Astrocyte (in vitro differentiated cells and primary cell): Measurements from ENCODE around the gene CHSY1. TPM values are rescaled to one million over a fixed set of nuclear protein-coding genes. Genes with fewer than 3 reads are reported as not detected.

Experiments
- DNase-seq: peaks from one replicate; pipeline ENCODE4 v3.0.0-alpha.2; 2010; ENCODE audit warnings: low read depth
- FAIRE-seq: peaks from 2 replicates; lab custom pipeline; 2011; peaks lifted over from hg19 to GRCh38; lab: Jason Lieb, UNC
- H2AFZ ChIP-seq: 2 replicates; pipeline ENCODE4 v1.6.0; 2012; ENCODE audit warnings: low read depth, low read length, inconsistent platforms
- H3K27ac ChIP-seq: 2 replicates; pipeline ENCODE4 v1.5.1; 2011; ENCODE audit warnings: low read depth, low read length, inconsistent platforms
- H3K27me3 ChIP-seq: 2 replicates; pipeline ENCODE4 v1.6.0; 2011; ENCODE audit warnings: low read length, inconsistent platforms; ENCODE audit not compliant: insufficient read depth
- H3K36me3 ChIP-seq: 2 replicates; pipeline ENCODE4 v1.5.1; 2011; ENCODE audit warnings: low read length, inconsistent platforms; ENCODE audit not compliant: insufficient read depth
- H3K4me1 ChIP-seq: 2 replicates; pipeline ENCODE4 v1.5.1; 2011; ENCODE audit warnings: low read length, inconsistent platforms; ENCODE audit not compliant: insufficient read depth
- H3K4me2 ChIP-seq: 2 replicates; pipeline ENCODE4 v1.6.0; 2012; ENCODE audit warnings: low read length, inconsistent platforms
- H3K4me3 ChIP-seq: 2 replicates; pipeline ENCODE4 v1.5.1; 2011; ENCODE audit warnings: low read depth, mild to moderate bottlenecking, low read length, inconsistent platforms; ENCODE audit not compliant: insufficient read depth
- H3K79me2 ChIP-seq: 2 replicates; pipeline ENCODE4 v1.6.0; 2012; ENCODE audit warnings: mild to moderate bottlenecking, low read length, inconsistent platforms; ENCODE audit not compliant: insufficient read depth
- H3K9ac ChIP-seq: 2 replicates; pipeline ENCODE4 v1.6.0; 2012; ENCODE audit warnings: mild to moderate bottlenecking, low read length, inconsistent platforms
- H3K9me3 ChIP-seq: 2 replicates; pipeline ENCODE4 v1.5.1; 2012; ENCODE audit warnings: low read depth, mild to moderate bottlenecking, low read length, inconsistent platforms; ENCODE audit not compliant: insufficient read depth
- H4K20me1 ChIP-seq: 2 replicates; pipeline ENCODE4 v1.6.0; 2012; ENCODE audit warnings: low read length, inconsistent platforms; ENCODE audit not compliant: insufficient read depth
- H3K27ac Mint-ChIP-seq: one replicate; pipeline ENCODE4 v1.8.0; 2021; ENCODE audit warnings: mild to moderate bottlenecking, mixed read lengths; ENCODE audit not compliant: unreplicated experiment
- H3K27me3 Mint-ChIP-seq: one replicate; pipeline ENCODE4 v1.8.0; 2021; ENCODE audit warnings: low read depth, mixed read lengths; ENCODE audit not compliant: unreplicated experiment
- H3K36me3 Mint-ChIP-seq: one replicate; pipeline ENCODE4 v1.8.0; 2021; ENCODE audit warnings: low read depth, mixed read lengths; ENCODE audit not compliant: unreplicated experiment
- H3K4me1 Mint-ChIP-seq: one replicate; pipeline ENCODE4 v1.8.0; 2021; ENCODE audit warnings: low read depth, mixed read lengths; ENCODE audit not compliant: unreplicated experiment
- H3K4me3 Mint-ChIP-seq: one replicate; pipeline ENCODE4 v1.8.0; 2021; ENCODE audit warnings: mild to moderate bottlenecking, moderate library complexity, mixed read lengths; ENCODE audit not compliant: unreplicated experiment
- H3K9me3 Mint-ChIP-seq: one replicate; pipeline ENCODE4 v1.8.0; 2021; ENCODE audit warnings: mild to moderate bottlenecking, mixed read lengths; ENCODE audit not compliant: unreplicated experiment
- CTCF ChIP-seq: IDR thresholded peaks from 2 replicates; pipeline ENCODE4 v1.5.1; 2011; ENCODE audit warnings: low read depth, mild to moderate bottlenecking, inconsistent platforms, low read length, moderate library complexity; ENCODE audit not compliant: insufficient read depth
- EZH2 ChIP-seq: IDR thresholded peaks from 2 replicates; pipeline ENCODE4 v1.6.1; 2012; ENCODE audit warnings: mild to moderate bottlenecking, low read length, inconsistent platforms; ENCODE audit not compliant: insufficient read depth
- total RNA-seq: library from RNA; stranded (reverse); gene quantifications from 2 replicates; pipeline ENCODE4 v1.2.1, GENCODE V29; 2021

The CHSY1 gene
- total RNA-seq, 1 donor from 2014 or later = 42.2 TPM

DNA sequence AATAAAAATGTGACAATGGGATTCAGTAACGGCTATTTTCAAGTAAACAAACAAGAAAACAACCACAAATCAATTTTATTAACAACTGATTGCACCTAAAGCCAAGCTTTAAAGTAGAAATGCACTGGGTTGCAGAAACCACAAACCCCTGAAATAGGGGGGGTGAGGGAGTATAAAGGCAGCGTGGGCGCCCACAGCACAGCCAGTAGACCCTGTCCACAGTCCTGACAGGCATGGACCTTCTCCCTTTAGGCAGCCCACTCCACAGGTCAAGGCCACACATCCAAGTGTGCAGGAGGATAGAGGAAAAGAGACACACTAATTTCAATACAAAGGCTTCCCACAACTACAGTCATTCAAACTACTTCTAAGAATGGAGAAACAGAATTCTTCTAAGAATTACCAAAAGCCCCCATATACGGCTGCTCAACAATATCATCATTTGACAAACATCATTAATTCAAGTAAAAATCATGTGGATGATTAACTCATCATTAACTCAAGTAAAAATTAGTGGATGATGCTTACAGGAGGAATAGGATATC is 48.7 kb downstream of the CHSY1 start:
- Mint-ChIP-seq H3K36me3 (peaks cover 1% of the 10 kb centered on the region), H3K27ac (no peak overlapping the region)
- peaks cover 86% of the 10 kb centered on the region for H3K79me2 ChIP-seq

GRCh38 chr15:101201411-101202174 is 50.3 kb downstream of the CHSY1 start:
- peak overlapping the region; percentile 54 for H3K4me3 Mint-ChIP-seq

More for the DNA sequence above, 48.7 kb downstream of the CHSY1 start:
- Histone ChIP-seq H3K36me3 (no peaks in the 10 kb centered on the region), H3K4me2 (no peak overlapping the region), H4K20me1 (peaks cover 53% of the 10 kb centered on the region), H3K27me3 (no peaks in the 10 kb centered on the region), H3K27ac (peak overlapping the region; percentile 1), H3K4me1 (peaks cover 59% of the 10 kb centered on the region), H3K4me3 (no peak overlapping the region), H3K9ac (no peak overlapping the region), H2AFZ (no peak overlapping the region), H3K9me3 (no peaks in the 10 kb centered on the region)
- Mint-ChIP-seq H3K4me3 (no peak overlapping the region), H3K27me3 (no peaks in the 10 kb centered on the region), H3K9me3 (no peaks in the 10 kb centered on the region), H3K4me1 (peaks cover 65% of the 10 kb centered on the region)
- TF ChIP-seq CTCF (no peak), EZH2 (no peak)
- FAIRE-seq (no peak), DNase-seq (no peak)

More at GRCh38 chr15:101201411-101202174, 50.3 kb downstream of the CHSY1 start:
- FAIRE-seq = peak; percentile 65
- Mint-ChIP-seq H3K27me3 (no peaks in the 10 kb centered on the region), H3K36me3 (peaks cover 1% of the 10 kb centered on the region), H3K9me3 (no peaks in the 10 kb centered on the region), H3K4me1 (peaks cover 74% of the 10 kb centered on the region), H3K27ac (peak overlapping the region; percentile 87)
- Histone ChIP-seq H3K79me2 (peaks cover 86% of the 10 kb centered on the region), H3K27me3 (no peaks in the 10 kb centered on the region), H2AFZ (no peak overlapping the region), H4K20me1 (peaks cover 51% of the 10 kb centered on the region), H3K4me1 (peaks cover 54% of the 10 kb centered on the region), H3K9me3 (no peaks in the 10 kb centered on the region), H3K36me3 (no peaks in the 10 kb centered on the region), H3K9ac (peak overlapping the region; percentile 85), H3K4me2 (peak overlapping the region; percentile 85), H3K4me3 (peak overlapping the region; percentile 40), H3K27ac (peak overlapping the region; percentile 97)
- DNase-seq = peak; percentile 98
- TF ChIP-seq EZH2 = no peak
- no peak for TF ChIP-seq CTCF
